ENCODE data around the gene PON2.

DNA sequence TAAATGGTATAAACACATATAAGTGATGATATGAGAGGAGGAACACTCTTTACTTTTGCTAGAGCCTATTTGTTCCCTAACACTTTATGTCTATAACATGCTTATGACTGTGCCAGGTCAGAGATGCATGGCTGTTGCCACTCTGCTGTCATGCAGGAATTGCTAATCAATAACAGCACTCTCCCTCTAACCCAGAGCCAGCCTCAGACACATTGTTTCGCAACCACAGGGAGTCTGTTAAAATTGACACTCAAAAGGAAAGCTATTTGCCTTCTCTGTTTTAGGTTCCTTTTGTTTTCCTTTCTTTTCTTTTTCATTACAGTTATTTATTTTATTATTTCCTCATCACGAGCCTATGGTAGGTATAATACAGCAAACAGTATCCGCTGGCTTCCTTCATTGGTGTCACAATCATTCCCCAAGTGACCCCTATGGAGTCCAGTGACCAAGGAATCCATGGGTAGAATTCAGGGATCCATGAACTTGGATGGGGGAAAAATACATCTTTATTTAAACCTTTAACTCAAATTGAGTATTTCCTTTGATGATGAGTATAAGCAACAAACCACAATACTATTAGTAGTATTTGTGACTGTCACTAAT lies 6.8 kb downstream of the PON2 start:
- TF ChIP-seq, protein P1, sequence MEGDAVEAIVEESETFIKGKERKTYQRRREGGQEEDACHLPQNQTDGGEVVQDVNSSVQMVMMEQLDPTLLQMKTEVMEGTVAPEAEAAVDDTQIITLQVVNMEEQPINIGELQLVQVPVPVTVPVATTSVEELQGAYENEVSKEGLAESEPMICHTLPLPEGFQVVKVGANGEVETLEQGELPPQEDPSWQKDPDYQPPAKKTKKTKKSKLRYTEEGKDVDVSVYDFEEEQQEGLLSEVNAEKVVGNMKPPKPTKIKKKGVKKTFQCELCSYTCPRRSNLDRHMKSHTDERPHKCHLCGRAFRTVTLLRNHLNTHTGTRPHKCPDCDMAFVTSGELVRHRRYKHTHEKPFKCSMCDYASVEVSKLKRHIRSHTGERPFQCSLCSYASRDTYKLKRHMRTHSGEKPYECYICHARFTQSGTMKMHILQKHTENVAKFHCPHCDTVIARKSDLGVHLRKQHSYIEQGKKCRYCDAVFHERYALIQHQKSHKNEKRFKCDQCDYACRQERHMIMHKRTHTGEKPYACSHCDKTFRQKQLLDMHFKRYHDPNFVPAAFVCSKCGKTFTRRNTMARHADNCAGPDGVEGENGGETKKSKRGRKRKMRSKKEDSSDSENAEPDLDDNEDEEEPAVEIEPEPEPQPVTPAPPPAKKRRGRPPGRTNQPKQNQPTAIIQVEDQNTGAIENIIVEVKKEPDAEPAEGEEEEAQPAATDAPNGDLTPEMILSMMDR (IDR thresholded peaks at IDR 0.05), result no peak
- TF ChIP-seq POLR2A (IDR thresholded peaks at IDR 0.05) (no peak), POLR2AphosphoS5 (IDR thresholded peaks at IDR 0.05) (no peak)
